NCI-H2227 treated with DMSO at 0.1 percent for 48 hours (cell line): ENCODE results near the gene GRIN1.
"Not testable (repeated sequence)": the region's sequence is repeated elsewhere in the genome, so short reads cannot be mapped to it uniquely, and the experiment has no call there.

Experiments
- DNase-seq: peaks from one replicate; lab custom pipeline; 2025; lab: John Stamatoyannopoulos, UW

GRIN1 gene

DNA sequence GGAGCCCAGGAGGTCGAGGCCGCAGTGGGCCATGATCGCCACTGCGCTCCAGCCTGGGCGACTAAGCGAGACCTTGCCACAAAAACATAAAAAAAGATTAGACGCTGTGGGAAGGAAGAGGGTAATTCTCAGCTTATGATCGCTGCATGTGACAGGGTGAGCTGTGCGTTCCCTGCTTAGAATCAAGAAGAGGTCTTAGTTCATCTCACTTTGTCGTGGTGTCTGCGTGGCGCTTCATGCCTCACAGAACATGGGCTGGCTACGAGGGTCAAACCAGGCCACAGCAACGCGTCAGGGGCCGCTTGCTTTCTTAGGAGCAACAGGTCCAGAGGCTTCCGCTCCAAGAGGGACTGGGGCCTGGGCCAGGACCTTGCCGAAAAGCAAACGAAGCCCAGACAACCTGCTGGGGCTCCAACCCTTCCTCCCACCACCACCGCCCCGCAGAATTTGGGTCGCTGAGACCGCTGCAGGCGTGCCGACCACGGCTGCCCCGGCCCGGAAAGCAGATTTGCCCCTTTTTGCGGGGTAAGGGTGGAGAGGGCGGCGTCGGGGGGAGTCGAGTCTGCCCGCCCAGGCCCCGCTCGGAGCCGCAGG lies 10.0 kb upstream of the GRIN1 start:
- no peak for DNase-seq

DNA sequence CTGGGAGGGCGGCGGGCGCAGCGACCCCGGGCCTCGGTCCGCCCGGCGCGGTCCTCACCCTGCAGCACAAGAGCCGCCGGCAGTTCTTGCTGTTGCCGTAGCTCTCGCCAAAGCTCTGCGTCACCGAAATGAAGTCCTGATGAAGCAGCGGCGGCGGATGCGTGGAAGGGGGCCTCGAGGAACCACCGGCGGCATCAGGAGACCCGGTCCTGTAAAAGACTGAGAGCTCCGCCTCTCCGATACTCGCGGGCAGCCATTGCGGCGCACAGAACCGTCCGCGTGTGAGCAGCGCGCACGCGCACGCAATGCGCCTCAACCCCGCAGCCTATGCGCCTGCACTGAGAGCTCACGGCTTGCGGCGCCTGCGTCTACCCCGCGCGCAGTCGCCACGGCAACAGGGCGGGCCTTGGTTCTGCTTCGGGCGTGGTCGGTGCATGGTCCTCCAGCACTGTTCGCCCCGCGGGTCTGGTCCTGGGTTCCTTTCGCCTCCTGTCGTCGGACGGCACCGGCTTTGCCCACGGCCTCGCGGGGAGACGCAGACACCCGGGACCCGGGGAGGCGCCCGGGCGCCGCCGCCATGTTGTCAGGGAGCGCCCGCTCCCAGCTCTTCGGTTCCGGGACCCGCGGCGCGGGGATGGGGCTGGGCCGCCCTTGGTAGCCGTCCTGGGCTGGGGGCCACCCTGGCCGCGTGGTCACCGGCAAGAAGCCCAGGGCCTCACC lies 9.3 kb upstream of the GRIN1 start:
- peak; percentile 84 for DNase-seq

DNA sequence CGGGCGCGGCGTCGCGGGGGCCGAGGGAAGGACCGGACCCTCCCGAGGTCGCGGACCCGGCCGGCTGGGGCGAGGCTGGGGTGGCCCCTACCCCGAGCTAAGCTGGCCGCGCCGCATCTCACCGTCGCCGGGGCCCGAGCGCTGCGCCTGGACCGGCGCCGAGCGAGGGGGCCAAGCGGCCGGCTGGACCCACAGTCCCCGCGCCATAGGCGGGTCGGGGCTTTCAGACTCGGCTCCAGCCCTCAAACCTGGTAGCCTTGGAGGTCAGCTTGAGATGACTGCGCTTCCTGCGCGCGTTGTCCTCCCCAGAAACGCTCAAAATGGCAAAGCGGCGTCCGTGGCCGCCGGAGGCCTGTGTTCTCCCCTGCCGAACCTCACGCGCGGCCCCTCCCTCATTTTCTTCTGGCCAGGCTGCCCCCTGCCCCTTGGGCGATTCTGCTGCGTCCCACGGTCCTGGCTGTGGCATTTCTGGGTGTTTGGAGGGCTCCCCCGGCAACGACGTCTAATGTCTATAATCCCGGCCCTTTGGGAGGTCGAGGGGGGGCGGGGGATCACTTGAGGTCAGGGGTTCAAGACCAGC lies 8.7 kb upstream of the GRIN1 start:
- no peak for DNase-seq

DNA sequence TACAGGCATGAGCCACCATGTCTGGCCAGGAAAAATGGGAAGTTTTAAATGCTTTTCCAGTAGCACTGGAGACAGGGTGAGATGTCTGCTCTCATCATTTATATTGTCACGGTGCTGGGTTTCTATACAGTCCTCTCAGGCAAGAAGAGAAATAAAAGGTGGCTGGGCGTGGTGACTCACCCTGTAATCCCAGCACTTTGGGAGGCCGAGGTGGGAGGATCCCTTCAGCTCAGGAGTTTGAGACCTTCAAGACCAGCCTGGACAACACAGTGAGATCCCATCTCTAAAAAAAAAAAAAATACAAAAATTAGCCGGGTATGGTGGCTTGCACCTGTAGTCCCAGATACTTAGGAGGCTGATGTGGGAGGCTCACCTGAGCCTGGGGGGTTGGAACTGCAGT lies 4.8 kb upstream of the GRIN1 start:
- DNase-seq: no peak

DNA sequence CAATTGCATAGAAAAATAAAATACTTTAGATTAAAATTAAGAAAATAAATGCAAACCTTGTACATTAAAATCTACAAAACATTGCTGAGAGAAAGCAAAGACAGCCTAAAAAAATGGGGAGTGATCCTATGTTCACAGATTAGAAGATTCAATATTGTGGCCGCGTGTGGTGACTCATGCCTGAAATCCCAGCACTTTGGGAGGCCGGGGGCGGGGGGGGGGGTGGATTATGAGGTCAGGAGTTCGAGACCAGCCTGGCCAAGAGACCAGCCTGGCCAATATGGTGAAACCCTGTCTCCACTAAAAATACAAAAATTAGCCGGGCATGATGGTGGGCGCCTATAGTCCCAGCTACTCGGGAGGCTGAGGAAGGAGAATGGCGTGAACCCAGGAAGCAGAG lies 3.8 kb upstream of the GRIN1 start:
- DNase-seq: not testable (repeated sequence)

DNA sequence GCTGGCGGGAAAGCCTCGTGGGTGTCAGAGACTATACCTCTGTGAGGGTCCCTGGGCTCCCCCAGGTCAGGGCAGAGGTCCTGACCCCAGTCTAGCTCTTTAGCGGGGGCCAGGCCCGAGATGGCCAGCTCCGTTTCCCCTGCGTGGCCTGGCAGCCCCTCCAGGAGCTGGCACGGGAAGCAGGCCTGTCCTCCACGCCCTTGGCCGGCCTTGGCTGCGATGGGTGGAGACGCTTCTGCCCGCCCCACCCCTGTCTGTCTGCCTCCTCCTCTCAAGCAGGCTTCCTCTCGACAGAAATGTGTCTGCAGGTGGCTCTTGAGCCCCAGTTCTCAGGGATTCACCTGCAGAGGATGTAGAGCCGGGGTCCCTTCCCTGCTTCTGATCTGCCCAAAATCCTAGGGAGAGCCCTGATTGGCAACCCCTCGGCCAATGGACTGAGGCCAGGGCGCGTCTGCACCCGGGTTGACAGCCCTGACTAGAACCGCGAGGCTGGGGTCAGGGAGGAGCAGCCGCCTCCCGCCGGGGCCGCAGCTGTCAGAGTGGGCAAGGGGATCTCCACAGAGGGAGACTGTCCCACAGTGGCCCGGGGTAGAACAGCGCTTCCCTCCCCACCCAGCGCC lies 2.6 kb upstream of the GRIN1 start:
- no peak for DNase-seq

DNA sequence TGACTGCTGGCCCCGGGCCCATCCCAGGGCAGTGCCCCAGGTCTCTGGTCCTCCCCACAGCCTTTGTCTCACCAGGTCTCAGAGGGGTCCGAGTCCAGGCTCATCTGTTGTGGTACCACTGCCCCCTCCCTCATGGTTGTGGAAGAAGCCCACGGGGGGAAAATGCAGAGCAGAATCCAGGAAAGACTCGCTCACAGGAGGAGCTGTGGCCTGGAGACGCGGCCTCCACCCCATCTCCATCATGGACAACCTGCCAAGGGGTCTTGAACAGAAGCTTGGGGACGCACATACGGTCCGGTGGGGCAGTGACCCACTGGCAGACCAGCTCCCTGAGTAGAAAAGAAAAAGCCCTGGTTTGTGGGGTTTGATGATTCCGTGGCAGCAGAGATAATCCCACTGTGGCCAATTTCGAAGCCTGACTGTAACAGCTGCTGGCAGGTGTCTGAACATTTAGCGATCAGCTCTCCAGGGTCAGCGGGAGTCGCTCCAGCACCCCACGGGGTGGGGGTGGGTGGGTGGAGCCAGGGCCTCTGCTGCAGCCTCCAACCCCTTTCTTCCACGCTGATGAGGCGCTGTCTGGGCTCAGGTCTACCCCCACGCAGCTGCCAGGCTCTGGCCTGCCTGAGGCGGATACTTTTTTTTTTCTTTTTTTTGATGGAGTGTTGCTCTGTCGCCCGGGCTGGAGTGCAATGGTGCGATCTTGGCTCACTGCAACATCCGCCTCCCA lies 1.9 kb upstream of the GRIN1 start:
- DNase-seq: no peak

DNA sequence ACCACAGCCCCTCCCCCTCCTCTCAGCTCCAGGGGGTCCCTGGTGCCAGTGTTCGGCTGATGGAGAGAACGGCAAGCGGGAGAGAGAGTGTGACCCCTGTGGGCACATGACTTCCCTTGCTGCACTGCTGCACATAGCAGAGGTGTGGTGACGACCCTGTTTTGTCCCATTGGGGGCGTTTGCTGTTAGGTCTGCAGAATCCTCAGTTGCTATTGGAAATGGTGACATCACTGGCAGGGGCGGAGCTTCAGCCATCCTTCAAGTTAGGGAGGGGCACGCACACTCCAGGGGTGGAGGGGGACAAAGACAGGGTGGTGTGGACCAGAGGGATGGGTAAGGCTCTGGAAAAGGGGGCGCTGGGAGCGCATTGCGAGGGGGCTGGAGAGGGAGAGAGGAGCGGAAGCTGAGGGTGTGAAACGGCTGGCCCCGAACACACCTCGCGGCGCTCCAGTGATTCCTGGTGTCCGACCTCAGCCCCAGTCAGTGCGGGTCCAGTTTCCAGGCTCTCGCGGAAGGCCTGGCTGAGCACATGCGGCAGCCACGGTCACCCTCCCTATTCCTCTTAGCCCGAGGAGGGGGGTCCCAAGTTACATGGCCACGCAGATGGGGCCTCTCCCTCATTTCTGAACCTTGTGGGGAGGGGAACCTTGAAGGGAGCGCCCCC lies 764 bp upstream of the GRIN1 start:
- peak; percentile 68 for DNase-seq

DNA sequence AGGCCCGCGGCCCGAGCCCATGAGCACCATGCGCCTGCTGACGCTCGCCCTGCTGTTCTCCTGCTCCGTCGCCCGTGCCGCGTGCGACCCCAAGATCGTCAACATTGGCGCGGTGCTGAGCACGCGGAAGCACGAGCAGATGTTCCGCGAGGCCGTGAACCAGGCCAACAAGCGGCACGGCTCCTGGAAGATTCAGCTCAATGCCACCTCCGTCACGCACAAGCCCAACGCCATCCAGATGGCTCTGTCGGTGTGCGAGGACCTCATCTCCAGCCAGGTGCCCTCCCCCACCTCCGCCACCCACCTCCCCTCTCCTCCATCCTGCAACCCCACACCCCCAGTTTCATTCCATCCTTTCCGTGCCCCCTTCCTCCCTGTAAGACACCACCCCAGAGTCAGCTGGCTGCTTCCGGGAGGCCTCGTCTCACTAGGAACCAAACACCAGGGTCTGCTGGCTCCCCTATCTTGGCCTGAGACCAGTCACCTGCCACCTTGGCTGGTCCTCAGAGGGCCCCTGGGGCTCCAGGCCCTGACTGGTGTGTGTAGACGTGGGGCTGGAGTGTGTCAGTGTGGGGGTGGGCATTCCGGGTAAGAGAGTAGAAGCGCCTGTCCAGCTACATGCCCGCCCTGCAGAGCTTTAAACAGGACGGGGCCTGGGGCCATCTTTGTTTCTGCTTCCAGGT lies 655 bp downstream of the GRIN1 start:
- no peak for DNase-seq

DNA sequence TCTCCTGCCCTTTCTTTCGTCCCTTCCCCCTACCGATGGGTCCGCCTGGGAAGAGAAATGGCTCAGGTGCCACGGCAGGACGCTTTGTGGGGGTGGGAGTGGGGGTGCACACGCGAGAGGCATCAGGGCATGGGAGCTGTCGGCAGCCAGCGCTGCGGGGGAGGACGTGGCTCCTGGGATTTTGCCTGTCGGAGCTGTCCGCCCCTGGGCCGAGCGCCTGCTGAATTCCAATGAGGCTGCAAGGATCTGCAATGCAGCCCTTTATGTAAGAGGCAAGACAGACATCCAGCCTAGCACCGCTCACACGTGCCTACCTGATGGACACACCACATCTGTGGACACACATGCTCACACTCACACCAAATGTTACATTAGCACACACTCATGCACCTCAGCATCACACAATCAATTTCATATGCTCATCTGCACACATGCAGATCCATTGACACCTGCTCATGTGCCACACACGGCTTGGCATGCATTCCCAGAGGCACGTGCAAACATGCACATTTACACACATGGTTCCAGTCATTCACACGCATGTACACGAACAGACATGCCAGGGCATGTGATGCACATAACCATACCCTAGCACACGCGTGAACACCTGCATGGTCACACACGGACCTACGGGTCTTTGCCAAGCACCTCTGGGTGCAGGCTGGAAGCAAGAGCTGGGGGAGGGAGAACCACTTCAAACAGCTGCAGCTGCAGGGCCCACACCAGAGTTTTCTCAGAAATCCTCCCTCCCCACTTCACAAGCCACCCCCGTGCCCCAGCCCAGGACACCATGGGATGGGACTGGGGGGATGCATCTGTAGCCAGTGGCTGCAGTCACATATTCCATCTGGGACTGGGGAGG lies 1.4 kb downstream of the GRIN1 start:
- no peak for DNase-seq

DNA sequence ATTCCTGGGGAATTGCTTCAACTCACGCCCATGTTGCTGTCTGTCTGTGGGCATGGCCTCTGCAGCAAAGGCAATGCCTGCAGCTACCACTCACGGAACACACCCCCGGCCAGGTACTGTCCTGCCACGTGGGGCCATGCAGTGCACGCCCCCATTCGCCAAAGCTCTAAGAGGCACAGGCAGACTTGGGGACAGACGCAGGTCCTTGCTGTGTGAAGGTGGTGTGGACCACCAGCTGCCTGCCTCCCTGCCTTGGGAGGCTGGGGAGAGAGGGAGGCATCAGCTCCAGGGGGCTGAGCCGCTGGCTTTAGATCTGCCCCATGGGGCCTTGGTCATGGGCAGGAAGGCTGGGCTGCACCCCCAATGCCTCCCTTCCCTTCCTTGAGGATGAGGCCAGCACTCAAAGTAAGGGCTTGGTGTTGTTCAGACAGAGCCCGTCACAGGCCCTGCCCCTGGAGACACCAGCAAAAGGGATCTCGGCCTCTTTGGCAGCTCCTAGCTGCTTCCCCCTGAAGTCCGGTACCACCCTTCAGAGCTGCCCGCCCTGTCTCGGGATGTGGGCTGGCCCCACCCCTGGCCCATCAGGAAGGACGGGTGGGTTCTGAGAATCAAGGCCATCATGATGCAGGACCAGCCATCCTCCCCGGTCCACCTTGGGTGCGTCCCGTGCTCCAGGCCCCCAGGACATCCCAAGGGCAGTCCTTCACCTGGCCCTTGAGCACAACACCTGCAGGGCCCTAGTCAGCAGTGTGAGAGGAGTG lies 2.3 kb downstream of the GRIN1 start:
- no peak for DNase-seq

DNA sequence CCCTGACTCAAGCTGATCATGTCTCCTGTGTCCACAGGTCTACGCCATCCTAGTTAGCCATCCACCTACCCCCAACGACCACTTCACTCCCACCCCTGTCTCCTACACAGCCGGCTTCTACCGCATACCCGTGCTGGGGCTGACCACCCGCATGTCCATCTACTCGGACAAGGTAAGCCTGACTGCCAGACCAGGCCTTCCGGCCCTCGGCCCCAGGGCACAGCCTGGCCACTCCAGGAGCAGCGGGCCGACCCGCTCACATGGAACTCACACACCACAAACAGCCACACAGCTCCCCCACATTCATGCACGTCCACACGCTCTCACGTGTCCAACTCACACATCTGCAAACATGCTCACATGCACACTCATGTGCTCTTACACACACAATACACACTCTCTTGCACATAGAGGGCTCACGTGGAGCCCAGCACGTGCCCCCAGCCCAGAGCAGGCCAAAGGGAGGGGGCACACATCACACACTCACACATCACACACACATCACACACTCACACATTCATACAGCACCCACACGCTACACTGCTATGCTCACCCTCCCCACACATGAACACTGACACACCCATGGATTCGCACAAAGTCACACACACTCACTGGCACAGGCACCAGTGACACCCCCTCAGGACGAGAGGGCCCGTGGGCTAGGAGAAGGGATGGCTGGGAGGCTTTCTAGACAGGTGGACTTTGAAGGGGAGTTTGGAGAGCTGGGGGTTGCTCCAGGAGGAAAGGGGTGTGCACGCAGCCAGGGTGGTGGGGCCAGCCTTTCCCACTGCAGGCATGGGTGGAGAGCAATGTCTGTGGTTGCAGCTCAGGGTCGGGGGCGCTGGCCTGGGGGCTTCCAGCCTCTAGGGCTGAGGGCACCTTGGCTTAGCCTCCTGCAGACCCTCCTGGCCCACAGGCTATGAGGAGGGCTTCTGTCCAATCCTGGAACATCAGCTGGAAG lies 3.3 kb downstream of the GRIN1 start:
- no peak for DNase-seq

DNA sequence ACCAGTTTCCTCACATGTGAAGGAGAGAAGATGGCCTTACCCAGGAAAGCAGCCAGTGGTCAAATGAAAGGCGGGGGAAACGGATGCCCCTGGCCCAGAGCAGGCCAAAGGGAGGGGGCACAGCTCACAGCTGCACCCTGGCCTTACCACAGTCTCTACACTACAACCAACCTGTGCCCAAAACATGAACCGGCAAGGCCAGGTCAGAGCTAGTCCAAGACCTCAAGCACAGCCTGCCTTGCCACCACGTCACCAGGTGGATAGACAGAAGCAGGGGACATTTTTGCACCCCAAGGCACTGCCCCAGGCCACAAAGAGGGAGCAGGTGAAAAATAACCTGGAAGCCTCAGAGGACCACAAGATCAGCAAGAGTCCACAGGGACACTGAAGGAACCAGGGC lies 4.5 kb downstream of the GRIN1 start:
- no peak for DNase-seq

DNA sequence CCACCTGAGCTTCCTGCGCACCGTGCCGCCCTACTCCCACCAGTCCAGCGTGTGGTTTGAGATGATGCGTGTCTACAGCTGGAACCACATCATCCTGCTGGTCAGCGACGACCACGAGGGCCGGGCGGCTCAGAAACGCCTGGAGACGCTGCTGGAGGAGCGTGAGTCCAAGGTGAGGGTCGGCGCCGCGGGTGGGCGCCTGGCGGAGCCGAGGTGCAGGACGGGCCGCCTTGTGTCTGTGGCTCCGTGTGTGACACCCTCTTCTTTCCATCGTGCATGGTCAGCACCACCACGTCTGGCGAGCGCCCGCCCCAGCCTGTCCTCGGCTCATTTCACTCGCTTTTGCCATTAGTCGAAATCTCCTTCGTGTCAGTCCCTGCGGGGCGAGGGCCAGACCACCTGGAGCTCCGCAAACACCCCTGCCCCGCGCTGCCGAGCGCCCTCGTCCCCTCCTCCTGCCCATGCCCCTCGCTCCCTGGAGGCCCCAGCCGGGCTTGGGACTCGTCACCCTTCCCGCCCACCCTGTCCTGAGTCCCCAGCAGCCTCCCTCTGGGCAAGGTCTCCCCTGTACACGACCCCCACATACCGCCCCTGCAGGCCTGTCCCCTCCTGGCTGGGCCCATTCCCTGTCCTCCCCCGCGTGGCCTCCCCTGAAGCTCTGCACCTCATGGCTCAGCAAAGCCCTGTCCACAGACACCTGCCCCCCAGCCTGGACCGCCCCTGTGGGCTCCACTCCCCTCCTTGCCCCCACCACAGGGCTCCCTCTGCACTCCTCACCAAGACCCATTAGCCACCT lies 7.0 kb downstream of the GRIN1 start:
- DNase-seq: no peak

DNA sequence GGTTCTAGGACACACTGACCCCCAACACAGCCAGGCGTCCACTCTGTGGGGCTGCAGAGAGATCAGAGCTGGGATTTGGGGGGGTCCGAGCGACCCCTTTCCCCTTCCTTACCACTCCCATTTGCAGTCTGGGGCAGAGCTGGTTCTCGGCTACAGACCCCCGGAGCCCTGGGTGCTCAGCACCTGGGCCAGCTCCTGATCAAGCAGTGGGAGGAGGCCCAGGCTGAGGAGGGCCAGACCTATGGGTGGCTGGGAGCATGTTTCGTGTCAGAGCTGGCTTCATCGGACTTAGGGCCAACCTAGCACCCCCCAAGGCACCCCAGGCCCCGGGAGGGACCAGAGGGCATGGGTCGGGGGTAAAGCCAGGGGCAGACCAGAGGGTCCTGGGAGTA lies 7.6 kb downstream of the GRIN1 start:
- no peak for DNase-seq

DNA sequence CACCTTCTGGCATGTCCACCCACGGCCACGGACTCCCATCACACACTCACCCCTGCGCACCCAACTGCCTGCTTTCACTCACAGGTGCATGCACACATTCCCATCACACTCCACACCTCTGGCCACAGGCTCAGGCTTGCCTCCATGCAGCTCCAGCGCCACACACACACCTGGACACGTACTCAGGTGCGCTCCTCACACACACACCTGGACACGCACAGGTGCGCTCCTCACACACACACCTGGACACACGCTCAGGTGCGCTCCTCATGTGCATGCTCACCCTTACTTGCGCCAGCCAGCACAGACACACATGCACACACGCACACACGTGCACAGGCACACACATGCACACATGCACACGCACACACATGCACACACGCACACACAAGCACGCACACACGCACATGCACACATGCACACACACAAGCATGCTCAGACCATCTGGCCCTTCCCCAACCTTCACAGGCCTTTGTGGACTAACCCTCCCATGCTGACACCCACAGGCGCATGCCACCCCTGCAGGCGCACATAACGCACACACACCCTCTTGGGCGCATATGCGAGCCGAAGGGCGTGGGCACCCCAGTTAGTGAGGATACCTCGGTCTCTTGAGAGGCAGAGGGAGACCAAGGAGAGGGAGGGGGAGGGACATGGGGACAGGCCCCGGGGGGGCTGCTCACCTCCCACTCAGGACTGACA lies 8.3 kb downstream of the GRIN1 start:
- no peak for DNase-seq

DNA sequence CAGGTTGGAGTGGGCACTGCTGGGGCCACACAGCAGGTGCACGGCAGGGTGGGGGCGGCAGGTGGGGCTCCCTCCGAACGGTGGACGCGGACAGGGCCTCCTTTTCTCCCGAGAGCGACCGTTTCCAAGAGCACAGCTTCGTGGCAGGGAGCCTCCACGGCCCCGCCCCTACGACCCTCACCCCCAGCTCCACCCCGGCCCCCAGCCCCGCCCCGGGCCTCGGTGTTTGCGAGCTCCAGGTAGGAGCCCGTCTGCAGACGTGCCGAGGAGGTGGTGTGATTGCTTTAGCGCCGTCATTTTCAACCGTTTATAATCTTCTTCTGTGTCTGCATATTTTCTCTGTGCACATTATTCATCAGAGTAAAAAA lies 8.8 kb downstream of the GRIN1 start:
- no peak for DNase-seq
